Esophagus squamous epithelium (tissue), 5 donors: ENCODE data around the gene CMTM8. TPM values are rescaled to one million over a fixed set of nuclear protein-coding genes. Genes with fewer than 3 reads are reported as not detected.

Experiments
- DNase-seq: peaks from one replicate; lab custom pipeline; 2025; lab: John Stamatoyannopoulos, UW
- H3K27ac ChIP-seq, 4 donors: fragments of 200-600 bp; sonication (generic); one replicate each; pipeline ENCODE4 v1.5.1; 2016 to 2019; ENCODE audit warnings: mild to moderate bottlenecking in 1 of 4
- H3K27me3 ChIP-seq, 4 donors: fragments of 200-600 bp; sonication (generic); 1 replicate in 3 of 4; 2 replicates in 1 of 4; pipeline versions ENCODE4 v1.5.1 to v1.6.0; 2017 to 2021; ENCODE audit warnings: antibody characterized with exemption in 1 of 4
- H3K36me3 ChIP-seq, 3 donors: fragments of 200-600 bp; sonication (generic); one replicate each; pipeline ENCODE4 v1.5.1; 2016 to 2019
- H3K4me1 ChIP-seq, 3 donors: fragments of 200-600 bp; sonication (generic); one replicate each; pipeline ENCODE4 v1.5.1; 2017 to 2019
- H3K4me3 ChIP-seq, 4 donors: fragments of 200-600 bp; sonication (generic); 1 replicate in 3 of 4; 2 replicates in 1 of 4; pipeline ENCODE4 v1.5.1; 2016 to 2019; ENCODE audit warnings: mild to moderate bottlenecking in 2 of 4, moderate library complexity in 1 of 4
- H3K9me3 ChIP-seq, 3 donors: fragments of 200-600 bp; sonication (generic); one replicate each; pipeline ENCODE4 v1.5.1; 2016 to 2019
- CTCF ChIP-seq, 6 experiments: fragments of 450-650 bp in 4 of 6; fragments of 200-600 bp in 2 of 6; sonication (generic) in 2 of 6; IDR thresholded peaks; one replicate each; pipeline ENCODE4 v1.5.1; 2016 to 2019; ENCODE audit warnings: antibody characterized with exemption in 6 of 6, mild to moderate bottlenecking in 4 of 6, moderate library complexity in 4 of 6
- POLR2A ChIP-seq, 4 donors: fragments of 450-650 bp; IDR thresholded peaks; one replicate each; pipeline ENCODE4 v1.6.1; 2017; ENCODE audit warnings: antibody characterized with exemption in 4 of 4, mild to moderate bottlenecking in 4 of 4, moderate library complexity in 3 of 4
- WGBS, 2 donors: methylation state at CpG; one replicate each; pipeline ENCODE4 v1.1.5; 2018; 5-methylcytosine and 5-hydroxymethylcytosine counted together
- intact Hi-C: fragments of 100-400 bp; cut with DNase I; formaldehyde crosslinking; loops from one replicate; pipeline ENCODE4 v1.15.0; 2022
- total RNA-seq, 4 donors: library from RNA; depleted of rRNA; stranded (reverse); fragments of >200 nt; gene quantifications; one replicate each; pipeline ENCODE4 v1.1.0, GENCODE V29; 2016
- donor health status: DM: yes; HTN: yes; CAD: no.

Gene CMTM8
- total RNA-seq, 4 donors from 2014 or later = 3.8 to 7.4 (median 4.3) TPM

GRCh38 chr3:32308378-32308777, 69.9 kb downstream of the CMTM8 start:
- no peaks in the 10 kb centered on the region for H3K36me3 ChIP-seq
- 94 to 95% methylated on average over 4 of the region's 4 CpGs for WGBS, 2 donors
- H3K27me3 ChIP-seq = no peaks in the 10 kb centered on the region
- peaks cover 0 to 16% (median 0%) of the 10 kb centered on the region in 3 donors for H3K4me1 ChIP-seq
- TF ChIP-seq POLR2A (IDR thresholded peaks at IDR 0.05) = no peak
- TF ChIP-seq CTCF (IDR thresholded peaks at IDR 0.05) = no peak
- H3K9me3 ChIP-seq = no peaks in the 10 kb centered on the region
- no peak for DNase-seq
- H3K4me3 ChIP-seq = no peak overlapping the region
- no peak overlapping the region for H3K27ac ChIP-seq
- intact Hi-C loops = no loop called here

- H3K36me3 ChIP-seq = no peaks in the 10 kb centered on the region
- WGBS, 2 donors = 72 to 79% methylated on average over 5 of the region's 5 CpGs
- H3K27me3 ChIP-seq = no peaks in the 10 kb centered on the region
- no peak overlapping the region for H3K27ac ChIP-seq
- no peak for TF ChIP-seq CTCF (IDR thresholded peaks at IDR 0.05)
- no peak for TF ChIP-seq POLR2A (IDR thresholded peaks at IDR 0.05)
- no peaks in the 10 kb centered on the region for H3K9me3 ChIP-seq
- no peak for DNase-seq
- no peak overlapping the region for H3K4me3 ChIP-seq
- H3K4me1 ChIP-seq = peaks cover 0 to 17% (median 0%) of the 10 kb centered on the region in 3 donors
- intact Hi-C loops = no loop called here
Observed at GRCh38 chr3:32309654-32310242, 71.3 kb downstream of the CMTM8 start.

- Histone ChIP-seq H3K36me3 (no peaks in the 10 kb centered on the region), H3K27ac (no peak overlapping the region), H3K27me3 (no peaks in the 10 kb centered on the region), H3K4me3 (no peak overlapping the region), H3K4me1 (peaks cover 0 to 13% (median 0%) of the 10 kb centered on the region in 3 donors), H3K9me3 (no peaks in the 10 kb centered on the region)
- no peak for DNase-seq
- intact Hi-C loops = no loop called here
- TF ChIP-seq POLR2A (IDR thresholded peaks at IDR 0.05) = no peak
- TF ChIP-seq CTCF (IDR thresholded peaks at IDR 0.05) = no peak
- WGBS, 2 donors = 77 to 87% methylated on average over 5 of the region's 5 CpGs
Observed at GRCh38 chr3:32310336-32310735, 71.9 kb downstream of the CMTM8 start.

- no peaks in the 10 kb centered on the region for H3K9me3 ChIP-seq
- WGBS, 2 donors = 74 to 80% methylated on average over 14 to 15 of the region's 15 CpGs
- H3K36me3 ChIP-seq = no peaks in the 10 kb centered on the region
- H3K27me3 ChIP-seq = no peaks in the 10 kb centered on the region
- no peak for DNase-seq
- TF ChIP-seq CTCF (IDR thresholded peaks at IDR 0.05) (no peak), POLR2A (IDR thresholded peaks at IDR 0.05) (no peak)
- H3K4me1 ChIP-seq = peaks cover 0 to 13% (median 0%) of the 10 kb centered on the region in 3 donors
- no peak overlapping the region for H3K4me3 ChIP-seq
- no peak overlapping the region for H3K27ac ChIP-seq
- intact Hi-C loops = no loop called here
Observed at GRCh38 chr3:32310918-32311839, 72.7 kb downstream of the CMTM8 start.

GRCh38 chr3:32312251-32312650, 73.8 kb downstream of the CMTM8 start:
- no peak for TF ChIP-seq POLR2A (IDR thresholded peaks at IDR 0.05)
- no peak for TF ChIP-seq CTCF (IDR thresholded peaks at IDR 0.05)
- 63 to 87% methylated on average over 1 of the region's 1 CpG for WGBS, 2 donors
- no peak overlapping the region for H3K27ac ChIP-seq

More at GRCh38 chr3:32312251-32312650, 73.8 kb downstream of the CMTM8 start:
- peaks cover 0 to 13% (median 0%) of the 10 kb centered on the region in 3 donors for H3K4me1 ChIP-seq
- H3K9me3 ChIP-seq = no peaks in the 10 kb centered on the region
- no peaks in the 10 kb centered on the region for H3K36me3 ChIP-seq
- no peak for DNase-seq
- intact Hi-C loops = no loop called here
- no peak overlapping the region for H3K4me3 ChIP-seq
- no peaks in the 10 kb centered on the region for H3K27me3 ChIP-seq
